HT1080 (cell line): ENCODE data around the gene TEX22. TPM values are rescaled to one million over a fixed set of nuclear protein-coding genes. Genes with fewer than 3 reads are reported as not detected.

Experiments
- DNase-seq: peaks from one replicate; pipeline ENCODE4 v3.0.0-alpha.2; 2015; ENCODE audit warnings: low read depth
- total RNA-seq: library from RNA; depleted of rRNA; stranded (reverse); fragments of >200 nt; shearing (Covaris generic); gene quantifications from 2 replicates; pipeline ENCODE4 v1.2.3, GENCODE V29; 2014

The TEX22 gene
- total RNA-seq, 1 experiment from 2014 or later = not detected

GRCh38 chr14:105398726-105399465, 558 bp downstream of the TEX22 start:
- peak; percentile 26 for DNase-seq

GRCh38 chr14:105399466-105399775, 1.1 kb downstream of the TEX22 start:
- no peak for DNase-seq

GRCh38 chr14:105400016-105400415, 1.7 kb downstream of the TEX22 start:
- DNase-seq = no peak

GRCh38 chr14:105401699-105402098, 3.4 kb downstream of the TEX22 start:
- DNase-seq = no peak

- DNase-seq = no peak
Measured at GRCh38 chr14:105408592-105408991, 10.3 kb downstream of the TEX22 start.

- DNase-seq = no peak
Measured at GRCh38 chr14:105409364-105409763, 11.0 kb downstream of the TEX22 start.

- no peak for DNase-seq
Measured at GRCh38 chr14:105410642-105411016, 12.3 kb downstream of the TEX22 start.

GRCh38 chr14:105411017-105411941, 12.9 kb downstream of the TEX22 start:
- no peak for DNase-seq

- DNase-seq = no peak
Measured at GRCh38 chr14:105411985-105412770, 13.8 kb downstream of the TEX22 start.

GRCh38 chr14:105412771-105413543, 14.6 kb downstream of the TEX22 start:
- no peak for DNase-seq

GRCh38 chr14:105413544-105413886, 15.2 kb downstream of the TEX22 start:
- no peak for DNase-seq

GRCh38 chr14:105414456-105415371, 16.4 kb downstream of the TEX22 start:
- no peak for DNase-seq

- no peak for DNase-seq
Measured at GRCh38 chr14:105415481-105416428, 17.4 kb downstream of the TEX22 start.

- DNase-seq = no peak
Measured at GRCh38 chr14:105416671-105417070, 18.3 kb downstream of the TEX22 start.

- DNase-seq = no peak
Measured at GRCh38 chr14:105417690-105418121, 19.4 kb downstream of the TEX22 start.

- no peak for DNase-seq
Measured at GRCh38 chr14:105418269-105419194, 20.2 kb downstream of the TEX22 start.

GRCh38 chr14:105419195-105420091, 21.1 kb downstream of the TEX22 start, which contains the start of gene MTA1:
Gene MTA1 (plus strand): TSS chr14:105419827. CDS start chr14:105420036, 209 bp downstream.
- DNase-seq = no peak
